Suppressor macrophage (primary cell): ENCODE measurements around the gene NCAN.
"Not testable (repeated sequence)": the region's sequence is repeated elsewhere in the genome, so short reads cannot be mapped to it uniquely, and the experiment has no call there.

Experiments
- DNase-seq, 4 experiments: peaks; one replicate each; pipeline ENCODE4 v3.0.0-alpha.2; 2020 to 2022

NCAN gene

GRCh38 chr19:19193926-19194325, 17.8 kb upstream of the NCAN start:
- DNase-seq, result no peak

- no peak for DNase-seq
Measured at GRCh38 chr19:19201697-19202630, 9.8 kb upstream of the NCAN start.

GRCh38 chr19:19202707-19203011, 9.1 kb upstream of the NCAN start:
- DNase-seq, result no peak

GRCh38 chr19:19203012-19203856, 8.5 kb upstream of the NCAN start, which contains the start of gene NR2C2AP:
Gene NR2C2AP (minus strand): TSS chr19:19203414. CDS start chr19:19203060, 354 bp downstream.
- peak; percentile 97 to 98 (median 97) for DNase-seq

GRCh38 chr19:19204181-19204580, 7.6 kb upstream of the NCAN start:
- no peak for DNase-seq

- no peak for DNase-seq
Measured at GRCh38 chr19:19205416-19206410, 6.0 kb upstream of the NCAN start.

GRCh38 chr19:19206938-19207337, 4.8 kb upstream of the NCAN start:
- DNase-seq, result no peak

GRCh38 chr19:19207637-19208572, 3.9 kb upstream of the NCAN start:
- no peak for DNase-seq

- no peak for DNase-seq
Measured at GRCh38 chr19:19209372-19209771, 2.4 kb upstream of the NCAN start.

GRCh38 chr19:19212916-19213315, 1.2 kb downstream of the NCAN start:
- DNase-seq, result no peak

- no peak for DNase-seq
Measured at GRCh38 chr19:19213426-19214158, 1.8 kb downstream of the NCAN start.

- no peak for DNase-seq
Measured at GRCh38 chr19:19214159-19214490, 2.4 kb downstream of the NCAN start.

- peak; percentile 36 to 70 (median 51) for DNase-seq
Measured at GRCh38 chr19:19214892-19215291, 3.1 kb downstream of the NCAN start.

- DNase-seq, result no peak
Measured at GRCh38 chr19:19215792-19216191, 4.0 kb downstream of the NCAN start.

GRCh38 chr19:19217099-19217498, 5.3 kb downstream of the NCAN start:
- peak; percentile 6 to 34 (median 18) for DNase-seq

GRCh38 chr19:19218911-19219310, 7.2 kb downstream of the NCAN start:
- no peak for DNase-seq

- DNase-seq, result not testable (repeated sequence)
Measured at GRCh38 chr19:19221000-19221399, 9.2 kb downstream of the NCAN start.

- DNase-seq, result no peak
Measured at GRCh38 chr19:19223060-19223459, 11.3 kb downstream of the NCAN start.

- DNase-seq, result no peak
Measured at GRCh38 chr19:19223636-19224035, 11.9 kb downstream of the NCAN start.

- no peak for DNase-seq
Measured at GRCh38 chr19:19224150-19224851, 12.5 kb downstream of the NCAN start.
